Natural killer cell (primary cell): ENCODE measurements around the gene TSNAX. TPM values are rescaled to one million over a fixed set of nuclear protein-coding genes. Genes with fewer than 3 reads are reported as not detected.

ENCODE experiments used
- ATAC-seq, 3 donors: fragments of 150-1000 bp in 2 of 3; fragments of 200-7000 bp in 1 of 3; cut with Tn5 transposase; 1 replicate in 1 of 3; 2 replicates in 2 of 3; pipeline ENCODE4 v1.10.0; 2021; ENCODE audit warnings: mild to moderate bottlenecking in 2 of 3, moderate library complexity in 2 of 3
- DNase-seq, 2 donors: peaks; one replicate each; pipeline versions ENCODE4 v3.0.0 to v3.0.0-alpha.2; 2013 to 2021; ENCODE audit warnings: mixed read lengths in 1 of 2
- H3K27ac ChIP-seq: one replicate; pipeline ENCODE4 v1.5.1; 2013; ENCODE audit warnings: mild to moderate bottlenecking, low read length
- H3K27me3 ChIP-seq: one replicate; pipeline ENCODE4 v1.6.1; 2013; ENCODE audit warnings: low read length; ENCODE audit not compliant: control insufficient read depth, insufficient read depth
- H3K36me3 ChIP-seq: one replicate; pipeline ENCODE4 v1.6.1; 2013; ENCODE audit warnings: low read length; ENCODE audit not compliant: control insufficient read depth, insufficient read depth
- H3K4me1 ChIP-seq: one replicate; pipeline ENCODE4 v1.6.1; 2013; ENCODE audit warnings: low read length; ENCODE audit not compliant: control insufficient read depth, insufficient read depth
- H3K4me3 ChIP-seq: one replicate; pipeline ENCODE4 v1.5.1; 2013; ENCODE audit warnings: low read length
- H3K9me3 ChIP-seq: one replicate; pipeline ENCODE4 v1.6.1; 2013; ENCODE audit warnings: low read length; ENCODE audit not compliant: control insufficient read depth, insufficient read depth
- H3K27ac Mint-ChIP-seq, 2 donors: one replicate each; pipeline ENCODE4 v1.8.0; 2022; ENCODE audit warnings: mild to moderate bottlenecking in 2 of 2, mixed read lengths in 2 of 2, moderate library complexity in 1 of 2
- H3K27me3 Mint-ChIP-seq, 2 donors: one replicate each; pipeline ENCODE4 v1.8.0; 2022; ENCODE audit warnings: low read depth in 2 of 2, mixed read lengths in 2 of 2
- H3K36me3 Mint-ChIP-seq: one replicate; pipeline ENCODE4 v1.8.0; 2022; ENCODE audit warnings: mixed read lengths
- H3K4me1 Mint-ChIP-seq, 2 donors: one replicate each; pipeline ENCODE4 v1.8.0; 2022; ENCODE audit warnings: mixed read lengths in 2 of 2
- H3K4me3 Mint-ChIP-seq: one replicate; pipeline ENCODE4 v1.8.0; 2022; ENCODE audit warnings: mild to moderate bottlenecking, moderate library complexity, mixed read lengths
- H3K9me3 Mint-ChIP-seq, 2 donors: one replicate each; pipeline ENCODE4 v1.8.0; 2022; ENCODE audit warnings: mixed read lengths in 2 of 2
- WGBS: methylation state at CpG from one replicate; pipeline ENCODE4 v1.1.7; 2013; ENCODE audit warnings: missing lambda C conversion rate; ENCODE audit not compliant: insufficient coverage; 5-methylcytosine and 5-hydroxymethylcytosine counted together
- intact Hi-C: fragments of 100-400 bp; cut with micrococcal nuclease; formaldehyde crosslinking; loops from one replicate; pipeline ENCODE4 v1.14.2; 2022
- total RNA-seq, 4 donors: library from RNA; stranded (reverse); fragments of 120-200 nt in 1 of 4; gene quantifications; one replicate each; pipeline versions ENCODE4 v1.2.3 to v1.2.4, GENCODE V29; 2013 to 2022
- TF ChIP-seq, protein P1 (sequence below): fragments of 200-600 bp; IDR thresholded peaks from one replicate; pipeline ENCODE4 v1.8.0; 2022; ENCODE audit warnings: antibody characterized with exemption

TSNAX gene
- total RNA-seq, 3 donors from 2014 or later (not counting 1 experiment from before 2014, with no cell fraction given): 35.6 to 49.3 (median 44.8) TPM

DNA sequence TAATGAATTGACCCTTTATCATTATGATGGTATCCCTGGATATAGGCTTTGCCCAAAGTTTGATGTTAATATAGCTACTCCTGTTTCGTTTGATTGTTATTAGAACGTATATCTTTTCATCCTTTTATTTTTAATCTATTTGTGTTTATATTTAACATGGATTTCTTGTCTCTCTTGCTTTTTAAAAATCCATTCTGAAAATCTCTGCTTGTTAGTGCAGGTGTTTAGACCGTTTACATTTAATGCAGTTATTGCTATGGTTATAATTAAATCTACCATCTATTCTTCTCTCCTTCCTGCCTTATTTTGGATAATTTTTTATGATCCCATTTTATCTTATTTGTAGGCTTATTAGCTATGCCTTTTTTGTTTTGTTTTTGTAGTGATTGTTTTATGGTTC is 12.4 kb downstream of the TSNAX start:
- peaks cover 19 to 20% of the 10 kb centered on the region in 2 donors for H3K4me1 Mint-ChIP-seq
- no peaks in the 10 kb centered on the region for H3K9me3 ChIP-seq
- intact Hi-C loops: no loop called here
- no peaks in the 10 kb centered on the region for H3K27me3 Mint-ChIP-seq
- H3K4me3 Mint-ChIP-seq: no peak overlapping the region
- no peak overlapping the region for H3K27ac Mint-ChIP-seq
- peaks cover 2 to 3% of the 10 kb centered on the region in 2 donors for H3K9me3 Mint-ChIP-seq
- no peaks in the 10 kb centered on the region for H3K4me1 ChIP-seq
- H3K4me3 ChIP-seq: no peak overlapping the region
- TF ChIP-seq, protein P1, sequence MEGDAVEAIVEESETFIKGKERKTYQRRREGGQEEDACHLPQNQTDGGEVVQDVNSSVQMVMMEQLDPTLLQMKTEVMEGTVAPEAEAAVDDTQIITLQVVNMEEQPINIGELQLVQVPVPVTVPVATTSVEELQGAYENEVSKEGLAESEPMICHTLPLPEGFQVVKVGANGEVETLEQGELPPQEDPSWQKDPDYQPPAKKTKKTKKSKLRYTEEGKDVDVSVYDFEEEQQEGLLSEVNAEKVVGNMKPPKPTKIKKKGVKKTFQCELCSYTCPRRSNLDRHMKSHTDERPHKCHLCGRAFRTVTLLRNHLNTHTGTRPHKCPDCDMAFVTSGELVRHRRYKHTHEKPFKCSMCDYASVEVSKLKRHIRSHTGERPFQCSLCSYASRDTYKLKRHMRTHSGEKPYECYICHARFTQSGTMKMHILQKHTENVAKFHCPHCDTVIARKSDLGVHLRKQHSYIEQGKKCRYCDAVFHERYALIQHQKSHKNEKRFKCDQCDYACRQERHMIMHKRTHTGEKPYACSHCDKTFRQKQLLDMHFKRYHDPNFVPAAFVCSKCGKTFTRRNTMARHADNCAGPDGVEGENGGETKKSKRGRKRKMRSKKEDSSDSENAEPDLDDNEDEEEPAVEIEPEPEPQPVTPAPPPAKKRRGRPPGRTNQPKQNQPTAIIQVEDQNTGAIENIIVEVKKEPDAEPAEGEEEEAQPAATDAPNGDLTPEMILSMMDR: no peak
- H3K27ac ChIP-seq: no peak overlapping the region
- H3K27me3 ChIP-seq: no peaks in the 10 kb centered on the region
- no CpG with 5 or more reads among the region's 3 CpGs for WGBS
- ATAC-seq (no peak), DNase-seq (no peak)
- peaks cover 70% of the 10 kb centered on the region for H3K36me3 ChIP-seq
- H3K36me3 Mint-ChIP-seq: peaks cover 17% of the 10 kb centered on the region

DNA sequence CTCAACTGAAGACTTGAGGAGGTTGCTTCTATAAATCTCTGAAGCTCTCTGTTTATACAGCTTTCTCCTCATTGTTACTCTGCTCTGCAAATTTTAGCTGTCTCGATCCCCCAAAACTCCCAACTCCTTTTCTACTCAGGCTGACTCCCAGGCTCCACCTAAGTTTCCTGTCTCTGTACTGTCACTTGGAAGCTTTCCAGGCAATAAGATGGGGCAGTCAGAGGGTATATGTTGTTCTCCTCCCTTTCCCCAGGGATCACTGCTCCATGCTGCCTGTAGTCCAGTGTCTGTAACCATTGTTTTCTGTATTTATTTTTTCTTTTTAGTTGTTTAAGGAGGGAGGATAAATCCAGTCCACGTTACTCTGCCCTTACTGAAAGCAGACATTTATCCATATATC is 13.4 kb downstream of the TSNAX start:
- Histone ChIP-seq H3K9me3 (no peaks in the 10 kb centered on the region), H3K4me3 (no peak overlapping the region), H3K4me1 (no peaks in the 10 kb centered on the region), H3K27ac (no peak overlapping the region), H3K36me3 (peaks cover 66% of the 10 kb centered on the region), H3K27me3 (no peaks in the 10 kb centered on the region)
- 100% methylated on average over 1 of the region's 2 CpGs for WGBS
- Mint-ChIP-seq H3K4me3 (no peak overlapping the region), H3K27me3 (no peaks in the 10 kb centered on the region), H3K9me3 (peaks cover 2 to 3% of the 10 kb centered on the region in 2 donors), H3K4me1 (peaks cover 22 to 27% of the 10 kb centered on the region in 2 donors), H3K36me3 (peaks cover 17% of the 10 kb centered on the region), H3K27ac (no peak overlapping the region)
- ATAC-seq (no peak), DNase-seq (no peak)
- intact Hi-C loops: no loop called here
- TF ChIP-seq, protein P1: no peak

DNA sequence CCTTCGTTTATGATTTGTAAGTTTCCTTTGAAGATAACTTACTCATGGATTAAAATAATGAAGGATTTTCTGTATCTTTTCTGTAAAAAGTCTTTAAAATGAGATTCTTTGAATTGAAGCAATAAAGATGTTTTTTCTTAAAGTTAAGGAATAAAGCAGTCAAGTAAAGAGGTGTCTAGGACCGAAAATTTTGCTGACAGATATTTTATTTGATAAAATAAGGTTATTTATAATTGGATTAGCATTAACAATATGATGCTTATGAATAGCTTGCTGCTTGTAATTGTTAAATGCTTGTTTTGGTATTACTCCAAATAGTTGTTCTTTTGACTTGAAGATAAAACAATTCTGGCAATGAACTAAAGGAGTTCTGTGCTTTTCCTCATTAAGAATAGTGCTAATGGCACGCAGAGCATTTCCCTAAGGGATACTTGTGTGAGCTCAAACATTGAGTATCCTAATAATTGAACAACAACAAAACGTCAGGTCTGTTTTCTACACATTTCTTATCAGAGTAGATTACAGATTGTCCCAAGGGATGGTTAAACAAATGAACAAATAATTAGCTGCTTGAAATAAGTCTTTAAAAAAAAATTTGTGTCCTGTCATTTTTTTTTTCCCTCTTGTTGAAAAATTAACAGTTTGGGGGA is 16.6 kb downstream of the TSNAX start:
- Mint-ChIP-seq H3K27ac (peak overlapping the region in 1 of 2 donors; percentile 10), H3K27me3 (no peaks in the 10 kb centered on the region), H3K4me1 (peaks cover 31 to 35% of the 10 kb centered on the region in 2 donors), H3K4me3 (no peak overlapping the region), H3K9me3 (peaks cover 2 to 3% of the 10 kb centered on the region in 2 donors), H3K36me3 (peaks cover 17% of the 10 kb centered on the region)
- Histone ChIP-seq H3K4me1 (no peaks in the 10 kb centered on the region), H3K4me3 (no peak overlapping the region), H3K9me3 (no peaks in the 10 kb centered on the region), H3K27me3 (no peaks in the 10 kb centered on the region), H3K27ac (no peak overlapping the region), H3K36me3 (peaks cover 57% of the 10 kb centered on the region)
- WGBS: 100% methylated on average over 2 of the region's 4 CpGs
- ATAC-seq (no peak), DNase-seq (no peak)
- TF ChIP-seq, protein P1: no peak
- intact Hi-C loops: no loop called here

DNA sequence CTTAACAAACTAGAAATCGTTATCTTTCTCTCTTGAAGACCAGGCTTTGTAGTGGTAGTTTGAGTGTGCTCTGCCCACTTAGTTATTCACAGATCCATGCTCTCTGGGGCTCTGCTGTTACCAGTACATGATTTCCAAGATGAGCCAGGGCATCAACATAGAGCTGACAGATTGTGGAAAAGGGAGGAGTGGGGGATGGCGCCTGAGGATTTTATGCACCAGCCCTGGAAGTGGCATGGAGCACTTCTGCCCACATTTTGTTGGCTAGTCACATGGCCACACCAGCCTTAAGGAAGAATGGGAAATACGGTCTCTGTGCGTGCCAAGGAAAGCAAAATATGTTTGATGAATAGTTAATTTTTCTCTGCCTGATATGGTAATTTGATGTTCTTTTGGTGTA is 18.2 kb downstream of the TSNAX start:
- 99% methylated on average over 4 of the region's 4 CpGs for WGBS
- Mint-ChIP-seq H3K9me3 (no peaks in the 10 kb centered on the region), H3K4me1 (peaks cover 30 to 42% of the 10 kb centered on the region in 2 donors), H3K27me3 (no peaks in the 10 kb centered on the region), H3K36me3 (peaks cover 7% of the 10 kb centered on the region), H3K27ac (no peak overlapping the region), H3K4me3 (no peak overlapping the region)
- Histone ChIP-seq H3K27ac (no peak overlapping the region), H3K36me3 (peaks cover 43% of the 10 kb centered on the region), H3K27me3 (no peaks in the 10 kb centered on the region), H3K4me3 (no peak overlapping the region), H3K4me1 (no peaks in the 10 kb centered on the region), H3K9me3 (no peaks in the 10 kb centered on the region)
- intact Hi-C loops: no loop called here
- DNase-seq: no peak
- TF ChIP-seq, protein P1: no peak
- ATAC-seq: no peak
